CD14-positive monocyte (primary cell): ENCODE data around the gene SPATS2L. TPM values are rescaled to one million over a fixed set of nuclear protein-coding genes. Genes with fewer than 3 reads are reported as not detected.

Experiments used
- DNase-seq, 3 donors: peaks; one replicate each; pipeline ENCODE4 v3.0.0-alpha.2; 2011 to 2022
- H2AFZ ChIP-seq: 2 replicates; pipeline ENCODE4 v1.6.0; 2012; ENCODE audit warnings: mild to moderate bottlenecking, low read depth, low read length, inconsistent platforms; ENCODE audit not compliant: insufficient read depth, poor library complexity, severe bottlenecking
- H3K27ac ChIP-seq, 2 donors: 1 replicate in 1 of 2; 2 replicates in 1 of 2; pipeline ENCODE4 v1.5.1; 2012 to 2013; ENCODE audit warnings: low read length in 2 of 2, control low read depth in 1 of 2, inconsistent platforms in 1 of 2, low read depth in 1 of 2, mild to moderate bottlenecking in 1 of 2
- H3K27me3 ChIP-seq, 2 donors: one replicate each; pipeline versions ENCODE4 v1.6.0 to v1.6.1; 2011 to 2013; ENCODE audit warnings: low read length in 2 of 2; ENCODE audit not compliant: control insufficient read depth in 2 of 2, insufficient read depth in 2 of 2
- H3K36me3 ChIP-seq, 2 donors: replicated peaks in 1 of 2; 1 replicate in 1 of 2; 2 replicates in 1 of 2; pipeline versions ENCODE4 v1.5.1 to v1.6.1; 2012 to 2013; ENCODE audit warnings: low read length in 2 of 2, control low read depth in 1 of 2, inconsistent platforms in 1 of 2, mild to moderate bottlenecking in 1 of 2; ENCODE audit not compliant: insufficient read depth in 2 of 2, control insufficient read depth in 1 of 2
- H3K4me1 ChIP-seq, 2 donors: 1 replicate in 1 of 2; 2 replicates in 1 of 2; pipeline versions ENCODE4 v1.5.1 to v1.6.1; 2012 to 2013; ENCODE audit warnings: low read length in 2 of 2, control low read depth in 1 of 2, inconsistent platforms in 1 of 2, mild to moderate bottlenecking in 1 of 2, moderate library complexity in 1 of 2; ENCODE audit not compliant: insufficient read depth in 2 of 2, control insufficient read depth in 1 of 2
- H3K4me2 ChIP-seq: replicated peaks from 2 replicates; pipeline ENCODE3; 2012; ENCODE audit warnings: low read length, moderate library complexity, mild to moderate bottlenecking; ENCODE audit not compliant: poor library complexity, severe bottlenecking; ENCODE audit errors: extremely low read depth
- H3K4me3 ChIP-seq, 3 experiments: fragments of 200-600 bp in 1 of 3; sonication (generic) in 1 of 3; replicated peaks in 1 of 3; 1 replicate in 2 of 3; 2 replicates in 1 of 3; pipeline ENCODE4 v1.5.1; 2011 to 2013; ENCODE audit warnings: low read length in 3 of 3, mild to moderate bottlenecking in 3 of 3, control low read depth in 2 of 3, low read depth in 2 of 3, inconsistent platforms in 1 of 3, moderate library complexity in 1 of 3
- H3K79me2 ChIP-seq: 2 replicates; pipeline ENCODE4 v1.6.0; 2012; ENCODE audit warnings: mild to moderate bottlenecking, control low read depth, inconsistent platforms, low read length, moderate library complexity; ENCODE audit not compliant: insufficient read depth
- H3K9ac ChIP-seq: 2 replicates; pipeline ENCODE4 v1.6.0; 2017; ENCODE audit warnings: low read length, mild to moderate bottlenecking; ENCODE audit not compliant: insufficient read depth, poor library complexity, severe bottlenecking
- H3K9me3 ChIP-seq, 2 donors: replicated peaks in 1 of 2; 1 replicate in 1 of 2; 2 replicates in 1 of 2; pipeline versions ENCODE4 v1.5.1 to v1.6.1; 2012 to 2013; ENCODE audit warnings: low read length in 2 of 2, control low read depth in 1 of 2; ENCODE audit not compliant: control insufficient read depth in 1 of 2, insufficient read depth in 1 of 2
- H4K20me1 ChIP-seq: 2 replicates; pipeline ENCODE4 v1.6.0; 2012; ENCODE audit warnings: mild to moderate bottlenecking, low read length, control low read depth, moderate library complexity; ENCODE audit not compliant: insufficient read depth
- H3K27ac Mint-ChIP-seq, 7 donors: one replicate each; pipeline ENCODE4 v1.8.0; 2020; ENCODE audit warnings: mild to moderate bottlenecking in 7 of 7, mixed read lengths in 7 of 7, moderate library complexity in 6 of 7, inconsistent platforms in 2 of 7
- H3K27me3 Mint-ChIP-seq, 3 donors: one replicate each; pipeline ENCODE4 v1.8.0; 2021 to 2022; ENCODE audit warnings: low read depth in 3 of 3, mild to moderate bottlenecking in 3 of 3, mixed read lengths in 3 of 3, moderate library complexity in 3 of 3, inconsistent platforms in 1 of 3
- H3K36me3 Mint-ChIP-seq, 2 donors: one replicate each; pipeline ENCODE4 v1.8.0; 2020; ENCODE audit warnings: mixed read lengths in 2 of 2, inconsistent platforms in 1 of 2, mild to moderate bottlenecking in 1 of 2
- H3K4me1 Mint-ChIP-seq: one replicate; pipeline ENCODE4 v1.8.0; 2020; ENCODE audit warnings: mild to moderate bottlenecking, mixed read lengths
- H3K4me3 Mint-ChIP-seq, 2 donors: one replicate each; pipeline ENCODE4 v1.8.0; 2020; ENCODE audit warnings: mild to moderate bottlenecking in 2 of 2, mixed read lengths in 2 of 2, moderate library complexity in 1 of 2
- H3K9me3 Mint-ChIP-seq, 7 donors: one replicate each; pipeline ENCODE4 v1.8.0; 2020 to 2022; ENCODE audit warnings: mixed read lengths in 7 of 7, mild to moderate bottlenecking in 6 of 7, moderate library complexity in 6 of 7, inconsistent platforms in 2 of 7
- WGBS: methylation state at CpG from one replicate; pipeline ENCODE4 v1.1.5; 2013; ENCODE audit warnings: missing lambda C conversion rate; ENCODE audit not compliant: insufficient coverage; 5-methylcytosine and 5-hydroxymethylcytosine counted together
- intact Hi-C, 2 donors: fragments of 100-400 bp; cut with micrococcal nuclease; formaldehyde crosslinking; loops; one replicate each; pipeline versions ENCODE4 v1.15.0 to v1.15.1; 2023
- polyA plus RNA-seq, 3 donors: library from polyadenylated mRNA; depleted of rRNA in 1 of 3; unstranded in 2 of 3; stranded (reverse) in 1 of 3; fragments of 300-500 nt in 2 of 3; fragments of >200 nt in 1 of 3; fragmentation: Illumina TruSeq in 2 of 3; gene quantifications; 1 replicate in 2 of 3; 2 replicates in 1 of 3; pipeline ENCODE4 v1.2.3, GENCODE V29; 2012 to 2021
- TF ChIP-seq, protein P1 (sequence below): fragments of 200-600 bp; IDR thresholded peaks from one replicate; pipeline ENCODE4 v1.8.0; 2022; ENCODE audit warnings: antibody characterized with exemption, mild to moderate bottlenecking

Gene SPATS2L
- polyA plus RNA-seq, 3 donors, result 2.7 to 5.2 (median 3.2) TPM

DNA sequence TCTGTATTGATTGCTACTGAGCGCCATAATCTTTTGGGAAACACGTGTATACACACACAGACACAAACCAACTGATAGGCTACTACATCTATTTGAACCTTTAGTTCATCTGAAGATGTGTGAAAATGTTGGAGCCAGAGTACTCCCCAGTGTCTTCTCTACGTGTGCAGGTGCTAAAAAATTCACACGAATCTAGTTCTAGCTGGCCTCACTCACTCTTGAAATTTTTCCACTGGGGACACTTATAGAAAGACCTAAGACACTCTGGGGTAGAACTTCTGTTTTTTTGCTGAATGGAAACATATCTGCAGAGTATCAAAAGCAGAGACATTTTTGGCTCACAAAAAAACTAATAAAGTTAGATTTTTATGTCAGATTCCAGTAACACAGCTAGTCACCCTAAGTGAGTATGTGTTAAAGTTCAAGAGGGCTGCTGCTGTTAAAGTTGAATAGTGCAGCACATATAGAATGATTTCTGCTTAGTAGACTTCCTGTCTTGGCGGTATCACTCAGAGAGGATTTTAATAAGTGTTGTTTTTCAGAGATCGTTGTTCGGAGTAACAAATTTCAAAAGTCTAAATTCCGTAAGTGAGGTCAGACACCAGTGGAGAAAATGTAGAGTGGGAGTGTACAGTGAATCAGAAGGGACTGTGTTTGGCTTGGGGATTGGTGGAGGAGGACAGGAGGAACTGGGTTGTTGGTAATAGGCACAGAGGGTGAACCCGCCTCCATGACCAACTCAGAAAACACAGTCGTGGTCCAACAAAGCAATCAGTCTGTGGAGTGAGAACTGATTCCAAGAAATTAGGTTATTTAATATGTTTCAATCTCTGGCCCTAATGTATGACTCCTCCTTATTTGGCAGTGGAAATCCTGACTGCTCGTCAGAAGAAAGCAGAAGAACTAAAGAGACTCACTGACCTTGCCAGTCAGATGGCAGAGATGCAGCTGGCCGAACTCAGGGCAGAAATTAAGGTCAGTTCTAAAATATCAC, 160.2 kb downstream of the SPATS2L start:
- H3K27ac ChIP-seq, result no peak overlapping the region
- 91% methylated on average over 6 of the region's 12 CpGs for WGBS
- peaks cover 0 to 29% of the 10 kb centered on the region in 2 donors for H3K36me3 ChIP-seq
- H3K9me3 Mint-ChIP-seq, result no peaks in the 10 kb centered on the region
- H3K4me3 ChIP-seq, result no peak overlapping the region
- no peaks in the 10 kb centered on the region for H3K27me3 ChIP-seq
- no peak overlapping the region for H3K27ac Mint-ChIP-seq
- no peaks in the 10 kb centered on the region for H3K79me2 ChIP-seq
- H3K27me3 Mint-ChIP-seq, result no peaks in the 10 kb centered on the region
- intact Hi-C loops, result no loop called here
- no peak overlapping the region for H2AFZ ChIP-seq
- TF ChIP-seq, protein P1, sequence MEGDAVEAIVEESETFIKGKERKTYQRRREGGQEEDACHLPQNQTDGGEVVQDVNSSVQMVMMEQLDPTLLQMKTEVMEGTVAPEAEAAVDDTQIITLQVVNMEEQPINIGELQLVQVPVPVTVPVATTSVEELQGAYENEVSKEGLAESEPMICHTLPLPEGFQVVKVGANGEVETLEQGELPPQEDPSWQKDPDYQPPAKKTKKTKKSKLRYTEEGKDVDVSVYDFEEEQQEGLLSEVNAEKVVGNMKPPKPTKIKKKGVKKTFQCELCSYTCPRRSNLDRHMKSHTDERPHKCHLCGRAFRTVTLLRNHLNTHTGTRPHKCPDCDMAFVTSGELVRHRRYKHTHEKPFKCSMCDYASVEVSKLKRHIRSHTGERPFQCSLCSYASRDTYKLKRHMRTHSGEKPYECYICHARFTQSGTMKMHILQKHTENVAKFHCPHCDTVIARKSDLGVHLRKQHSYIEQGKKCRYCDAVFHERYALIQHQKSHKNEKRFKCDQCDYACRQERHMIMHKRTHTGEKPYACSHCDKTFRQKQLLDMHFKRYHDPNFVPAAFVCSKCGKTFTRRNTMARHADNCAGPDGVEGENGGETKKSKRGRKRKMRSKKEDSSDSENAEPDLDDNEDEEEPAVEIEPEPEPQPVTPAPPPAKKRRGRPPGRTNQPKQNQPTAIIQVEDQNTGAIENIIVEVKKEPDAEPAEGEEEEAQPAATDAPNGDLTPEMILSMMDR, result no peak
- H3K4me1 Mint-ChIP-seq, result peaks cover 3% of the 10 kb centered on the region
- DNase-seq, result no peak
- no peaks in the 10 kb centered on the region for H4K20me1 ChIP-seq
- no peaks in the 10 kb centered on the region for H3K9me3 ChIP-seq
- no peaks in the 10 kb centered on the region for H3K4me1 ChIP-seq
- H3K4me3 Mint-ChIP-seq, result no peak overlapping the region
- H3K9ac ChIP-seq, result no peak overlapping the region
- no peak overlapping the region for H3K4me2 ChIP-seq
- H3K36me3 Mint-ChIP-seq, result peaks cover 15 to 22% of the 10 kb centered on the region in 2 donors

DNA sequence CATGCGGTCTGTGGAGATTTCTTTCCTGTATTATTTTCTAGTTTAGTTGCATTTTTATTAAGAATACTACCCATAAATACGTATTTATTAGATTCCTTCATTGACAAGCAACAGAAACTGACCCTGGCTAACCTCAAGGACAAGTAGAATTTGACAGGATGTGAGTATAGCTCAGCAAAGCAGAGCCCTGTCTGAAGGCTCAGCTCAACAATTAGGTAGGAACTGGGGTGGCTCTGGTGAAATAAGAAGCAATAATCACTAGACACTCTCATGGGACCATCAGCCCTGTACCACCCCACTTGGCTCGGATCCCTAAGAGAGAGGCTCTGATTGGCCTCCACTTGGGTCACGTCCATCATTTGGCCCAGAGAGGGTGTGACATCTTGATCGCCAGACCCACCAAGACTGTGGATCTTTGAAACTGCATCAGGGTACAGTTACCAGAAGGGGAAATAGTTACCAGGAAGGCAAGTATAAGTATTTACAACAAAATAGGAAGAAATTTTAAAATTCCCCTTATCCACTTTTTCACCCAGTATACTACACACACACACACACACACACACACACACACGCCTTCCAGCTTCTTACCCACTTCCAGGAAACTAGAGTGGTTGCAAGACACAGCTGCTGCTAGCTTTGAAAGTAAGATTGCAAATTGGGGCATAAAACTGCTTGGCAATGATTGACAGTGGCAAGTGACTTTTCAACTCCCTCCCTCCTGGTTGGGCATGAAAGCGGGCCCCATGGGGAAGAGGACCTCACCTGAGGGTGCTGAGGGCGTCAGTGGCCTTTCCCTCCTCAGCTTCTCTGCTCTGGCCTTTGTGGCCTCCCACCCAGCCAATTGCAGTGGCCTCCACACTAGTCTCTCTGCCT, 161.6 kb downstream of the SPATS2L start:
- H3K9me3 ChIP-seq, result no peaks in the 10 kb centered on the region

More for the DNA sequence above, 161.6 kb downstream of the SPATS2L start:
- TF ChIP-seq, protein P1, result no peak
- Mint-ChIP-seq H3K4me3 (no peak overlapping the region), H3K36me3 (peaks cover 16 to 27% of the 10 kb centered on the region in 2 donors), H3K4me1 (peaks cover 3% of the 10 kb centered on the region), H3K27me3 (no peaks in the 10 kb centered on the region), H3K27ac (peak overlapping the region in 1 of 7 donors; percentile 66), H3K9me3 (no peaks in the 10 kb centered on the region)
- no peak overlapping the region for H3K4me3 ChIP-seq
- H3K4me1 ChIP-seq, result no peaks in the 10 kb centered on the region
- H3K79me2 ChIP-seq, result no peaks in the 10 kb centered on the region
- no peak overlapping the region for H3K27ac ChIP-seq
- no peak overlapping the region for H3K4me2 ChIP-seq
- no peaks in the 10 kb centered on the region for H3K27me3 ChIP-seq
- DNase-seq, result no peak
- H3K36me3 ChIP-seq, result peaks cover 0 to 34% of the 10 kb centered on the region in 2 donors
- H4K20me1 ChIP-seq, result no peaks in the 10 kb centered on the region
- H2AFZ ChIP-seq, result no peak overlapping the region
- H3K9ac ChIP-seq, result no peak overlapping the region
- 92% methylated on average over 4 of the region's 8 CpGs for WGBS
- intact Hi-C loops, result no loop called here
